Small intestine (tissue), 7 donors: Measurements from ENCODE around the gene MTF1. TPM values are rescaled to one million over a fixed set of nuclear protein-coding genes. Genes with fewer than 3 reads are reported as not detected.

Experiments
- DNase-seq, 2 donors: peaks; one replicate each; pipeline versions ENCODE4 v3.0.0 to v3.0.0-alpha.2; 2013
- FAIRE-seq: peaks from 2 replicates; lab custom pipeline; 2012; peaks lifted over from hg19 to GRCh38; lab: Jason Lieb, UNC
- H3K27ac ChIP-seq, 3 donors: one replicate each; pipeline ENCODE4 v1.5.1; 2013; ENCODE audit warnings: low read length in 2 of 3, mild to moderate bottlenecking in 2 of 3, control low read depth in 1 of 3, inconsistent platforms in 1 of 3, low read depth in 1 of 3, moderate library complexity in 1 of 3
- H3K27me3 ChIP-seq, 3 donors: one replicate each; pipeline ENCODE4 v1.6.1; 2013; ENCODE audit warnings: low read length in 3 of 3, inconsistent platforms in 1 of 3; ENCODE audit not compliant: control insufficient read depth in 3 of 3, insufficient read depth in 3 of 3
- H3K36me3 ChIP-seq, 3 donors: one replicate each; pipeline ENCODE4 v1.6.1; 2013; ENCODE audit warnings: low read length in 3 of 3, inconsistent platforms in 1 of 3, low read depth in 1 of 3, mild to moderate bottlenecking in 1 of 3, moderate library complexity in 1 of 3; ENCODE audit not compliant: control insufficient read depth in 3 of 3, insufficient read depth in 2 of 3
- H3K4me1 ChIP-seq, 3 donors: one replicate each; pipeline ENCODE4 v1.6.1; 2013; ENCODE audit warnings: low read length in 2 of 3, inconsistent platforms in 1 of 3, low read depth in 1 of 3, mild to moderate bottlenecking in 1 of 3, moderate library complexity in 1 of 3; ENCODE audit not compliant: control insufficient read depth in 3 of 3, insufficient read depth in 2 of 3
- H3K4me3 ChIP-seq, 3 donors: one replicate each; pipeline ENCODE4 v1.5.1; 2013; ENCODE audit warnings: low read length in 3 of 3, control low read depth in 1 of 3, inconsistent platforms in 1 of 3, low read depth in 1 of 3, mild to moderate bottlenecking in 1 of 3, moderate library complexity in 1 of 3
- H3K9me3 ChIP-seq, 2 donors: one replicate each; pipeline ENCODE4 v1.6.1; 2013; ENCODE audit warnings: low read depth in 1 of 2, low read length in 1 of 2; ENCODE audit not compliant: control insufficient read depth in 2 of 2, insufficient read depth in 1 of 2
- WGBS, 3 donors: extraction: QIAGEN DNeasy Blood & Tissue Kit; methylation state at CpG; one replicate each; pipeline ENCODE4 v1.1.7; 2013; 5-methylcytosine and 5-hydroxymethylcytosine counted together
- polyA plus RNA-seq, 4 donors: library from polyadenylated mRNA; stranded (reverse) in 3 of 4; unstranded in 1 of 4; fragments of 200-250 nt in 3 of 4; fragments of 120-200 nt in 1 of 4; gene quantifications; one replicate each; pipeline versions ENCODE4 v1.2.1 to v1.2.3, GENCODE V29; 2013
- donor health status: healthy with polysubstance abuse.
- donor health status: control.
- donor health status: control.
- donor health status: Bipolar disorder and iron deficiency.
- donor health status: healthy.

The MTF1 gene
- polyA plus RNA-seq, 4 donors: 1.6 to 5.7 (median 3.1) TPM

DNA sequence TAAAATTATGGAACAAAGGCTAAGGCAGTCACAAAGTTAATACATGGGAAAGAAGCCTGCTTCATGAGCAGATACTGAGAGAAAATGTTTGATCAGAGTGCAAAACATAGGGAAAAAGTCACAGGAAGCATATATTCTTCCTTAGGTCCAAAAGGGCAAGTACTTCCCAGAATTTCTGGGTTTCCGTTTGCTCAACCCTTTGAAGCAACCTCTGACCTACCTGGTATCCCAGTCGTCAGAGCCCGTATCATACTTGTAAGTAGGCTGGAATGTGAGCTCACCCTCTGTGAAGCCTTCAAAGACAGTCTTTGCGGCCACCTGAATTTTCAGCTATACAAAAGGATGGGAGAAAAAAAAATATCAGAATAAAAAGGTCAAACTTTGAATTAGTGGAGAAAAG, 20.5 kb upstream of the MTF1 start:
- Histone ChIP-seq H3K9me3 (no peaks in the 10 kb centered on the region), H3K27me3 (no peaks in the 10 kb centered on the region), H3K36me3 (peaks cover 20 to 40% (median 23%) of the 10 kb centered on the region in 3 donors), H3K27ac (peak overlapping the region in 1 of 3 donors; percentile 75), H3K4me3 (no peak overlapping the region), H3K4me1 (peaks cover 0 to 13% (median 0%) of the 10 kb centered on the region in 3 donors)
- no peak for FAIRE-seq
- peak in 1 of 2 donors; percentile 81 for DNase-seq
- WGBS, 3 donors: 81 to 84% (median 83%) methylated on average over 4 of the region's 4 CpGs

DNA sequence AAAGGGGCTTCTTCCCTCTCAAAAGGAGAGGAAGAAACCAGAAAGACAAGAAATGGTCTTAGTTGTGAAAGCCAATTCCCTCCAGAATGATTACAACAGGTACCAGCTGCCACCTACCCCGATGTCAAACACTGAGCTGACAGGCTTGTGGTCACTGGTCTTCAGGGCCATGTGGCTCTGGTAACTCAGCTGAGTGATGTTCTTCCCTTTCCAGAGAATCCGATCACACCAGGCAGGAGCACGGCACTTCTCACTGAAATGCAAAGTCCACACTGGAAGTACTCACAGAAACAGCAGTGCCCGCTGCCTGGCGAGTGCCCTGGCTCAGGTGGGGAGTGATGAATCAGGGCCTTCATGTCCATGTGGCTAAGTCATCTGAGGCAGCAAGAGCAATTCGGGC, 18.7 kb upstream of the MTF1 start:
- 76 to 86% (median 79%) methylated on average over 6 of the region's 6 CpGs for WGBS, 3 donors
- Histone ChIP-seq H3K36me3 (peaks cover 18 to 37% (median 24%) of the 10 kb centered on the region in 3 donors), H3K27me3 (no peaks in the 10 kb centered on the region), H3K9me3 (no peaks in the 10 kb centered on the region), H3K27ac (peak overlapping the region in 1 of 3 donors; percentile 66), H3K4me1 (peaks cover 0 to 13% (median 0%) of the 10 kb centered on the region in 3 donors), H3K4me3 (no peak overlapping the region)
- DNase-seq (peak in 1 of 2 donors; percentile 79), FAIRE-seq (no peak)

DNA sequence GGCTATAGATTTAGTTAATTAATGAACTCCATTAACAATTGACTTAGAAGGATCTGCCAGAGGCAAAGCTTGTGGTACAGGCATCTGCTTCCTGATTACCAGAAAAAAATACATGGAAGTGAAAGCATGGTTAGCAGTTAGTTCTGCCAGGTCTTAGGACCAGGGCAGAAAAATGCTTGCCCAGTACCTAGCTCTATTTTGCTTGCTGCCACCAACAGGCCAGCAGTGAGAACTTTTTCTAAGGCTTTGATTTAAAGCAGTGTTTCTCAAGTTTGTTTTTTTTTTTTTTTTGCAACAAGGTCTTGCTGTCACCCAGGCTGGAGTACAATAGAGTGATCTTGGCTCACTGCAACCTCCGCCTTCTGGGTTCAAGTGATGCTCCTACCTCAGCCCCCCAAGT, 16.4 kb upstream of the MTF1 start:
- FAIRE-seq: no peak
- no peak overlapping the region for H3K27ac ChIP-seq
- H3K4me1 ChIP-seq: peaks cover 0 to 13% (median 0%) of the 10 kb centered on the region in 3 donors
- H3K9me3 ChIP-seq: no peaks in the 10 kb centered on the region
- H3K4me3 ChIP-seq: no peak overlapping the region
- H3K36me3 ChIP-seq: peaks cover 18 to 32% (median 20%) of the 10 kb centered on the region in 3 donors
- H3K27me3 ChIP-seq: no peaks in the 10 kb centered on the region
- 88 to 100% (median 100%) methylated on average over 1 of the region's 1 CpG for WGBS, 3 donors
- peak in 1 of 2 donors; percentile 16 for DNase-seq

DNA sequence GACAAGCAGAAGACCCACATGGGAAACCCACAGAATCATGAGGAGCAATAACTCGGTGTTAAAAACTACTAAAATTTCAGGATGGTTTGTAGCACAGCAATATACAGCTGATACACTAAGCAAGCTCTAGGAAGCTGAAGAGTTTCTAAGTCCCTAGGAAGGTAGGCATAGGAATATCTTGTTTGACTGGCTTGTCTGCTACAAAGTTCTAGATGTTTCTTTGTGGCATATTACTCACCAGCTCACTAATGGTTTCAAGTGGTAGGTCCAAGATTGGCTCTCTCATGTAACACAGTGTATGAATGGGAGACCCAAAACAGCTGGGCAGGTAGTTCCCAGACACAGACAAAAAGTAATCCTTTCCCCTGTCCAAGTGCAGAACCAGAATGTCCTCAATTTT, 13.3 kb upstream of the MTF1 start:
- Histone ChIP-seq H3K4me1 (peaks cover 0 to 4% (median 0%) of the 10 kb centered on the region in 3 donors), H3K36me3 (peaks cover 17 to 43% (median 17%) of the 10 kb centered on the region in 3 donors), H3K4me3 (no peak overlapping the region), H3K27ac (no peak overlapping the region), H3K9me3 (no peaks in the 10 kb centered on the region), H3K27me3 (no peaks in the 10 kb centered on the region)
- FAIRE-seq: no peak
- WGBS, 3 donors: 98 to 100% (median 100%) methylated on average over 1 of the region's 1 CpG
- DNase-seq: no peak

DNA sequence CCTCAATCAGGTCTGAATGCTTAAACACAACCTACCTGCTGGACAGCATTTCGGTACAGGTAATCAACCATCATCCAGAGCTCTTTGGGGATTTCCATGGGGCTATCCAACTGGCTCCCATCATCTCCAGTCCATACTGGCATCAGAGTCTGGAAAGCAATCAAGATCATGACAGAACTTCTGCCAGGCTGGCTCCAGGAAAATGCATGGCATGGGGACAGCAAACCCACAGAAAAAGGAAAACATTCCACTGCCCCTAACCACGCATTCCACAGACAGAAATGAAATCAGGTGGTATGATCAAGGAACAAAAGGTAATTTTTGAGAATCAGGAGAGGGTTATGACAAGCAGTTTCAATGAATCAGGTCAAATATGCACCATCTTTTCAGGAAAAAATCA, 9.1 kb upstream of the MTF1 start:
- H3K4me1 ChIP-seq: no peaks in the 10 kb centered on the region
- DNase-seq: no peak
- peaks cover 9 to 38% (median 15%) of the 10 kb centered on the region in 3 donors for H3K36me3 ChIP-seq
- no peaks in the 10 kb centered on the region for H3K9me3 ChIP-seq
- no peak overlapping the region for H3K27ac ChIP-seq
- no peak overlapping the region for H3K4me3 ChIP-seq
- no peaks in the 10 kb centered on the region for H3K27me3 ChIP-seq
- FAIRE-seq: no peak
- 90 to 98% (median 94%) methylated on average over 2 of the region's 2 CpGs for WGBS, 3 donors

DNA sequence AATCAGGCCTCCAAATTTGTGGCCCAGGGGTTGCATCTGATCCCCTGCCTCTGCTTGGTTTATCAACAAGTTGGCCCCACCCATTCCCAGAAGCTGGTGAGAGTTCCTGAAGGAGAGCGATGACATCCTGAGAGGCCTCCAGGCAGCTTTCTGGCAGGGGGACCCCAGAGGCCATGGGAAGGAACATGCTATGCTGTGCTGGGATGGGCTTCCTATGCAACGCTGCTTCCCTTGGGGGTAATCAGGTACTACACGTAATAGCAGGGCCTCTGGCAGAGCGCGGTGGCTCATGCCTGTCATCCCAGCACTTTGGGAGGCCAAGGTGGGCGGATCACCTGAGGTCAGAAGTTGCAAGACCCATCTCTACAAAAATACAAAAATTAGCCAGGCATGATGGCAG, 8.4 kb upstream of the MTF1 start:
- no peaks in the 10 kb centered on the region for H3K27me3 ChIP-seq
- H3K4me1 ChIP-seq: peaks cover 0 to 2% (median 0%) of the 10 kb centered on the region in 3 donors
- peaks cover 6 to 41% (median 15%) of the 10 kb centered on the region in 3 donors for H3K36me3 ChIP-seq
- H3K27ac ChIP-seq: no peak overlapping the region
- 93 to 98% (median 97%) methylated on average over 6 of the region's 6 CpGs for WGBS, 3 donors
- FAIRE-seq (no peak), DNase-seq (no peak)
- no peak overlapping the region for H3K4me3 ChIP-seq
- H3K9me3 ChIP-seq: no peaks in the 10 kb centered on the region

DNA sequence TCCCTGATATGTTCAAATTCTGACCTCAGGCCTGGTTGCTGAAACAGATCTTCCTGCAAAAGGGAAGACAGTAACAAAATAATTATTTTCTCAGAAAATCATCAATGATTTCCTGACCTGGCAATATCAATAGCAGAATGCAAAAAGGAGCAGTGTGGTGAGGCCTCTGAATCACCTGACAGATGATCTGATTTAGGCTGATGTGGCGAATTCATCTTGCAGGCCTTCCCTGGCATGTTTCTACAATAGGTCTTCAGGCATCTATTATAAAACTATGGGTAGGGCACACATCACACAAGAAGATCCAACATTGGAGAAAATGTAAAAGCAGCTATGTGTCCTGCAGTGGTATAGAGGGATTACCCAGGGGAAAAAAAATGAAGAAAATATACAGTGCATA, 7.1 kb upstream of the MTF1 start:
- H3K4me1 ChIP-seq: peaks cover 0 to 8% (median 0%) of the 10 kb centered on the region in 3 donors
- WGBS, 3 donors: 98 to 100% (median 100%) methylated on average over 1 of the region's 1 CpG

DNA sequence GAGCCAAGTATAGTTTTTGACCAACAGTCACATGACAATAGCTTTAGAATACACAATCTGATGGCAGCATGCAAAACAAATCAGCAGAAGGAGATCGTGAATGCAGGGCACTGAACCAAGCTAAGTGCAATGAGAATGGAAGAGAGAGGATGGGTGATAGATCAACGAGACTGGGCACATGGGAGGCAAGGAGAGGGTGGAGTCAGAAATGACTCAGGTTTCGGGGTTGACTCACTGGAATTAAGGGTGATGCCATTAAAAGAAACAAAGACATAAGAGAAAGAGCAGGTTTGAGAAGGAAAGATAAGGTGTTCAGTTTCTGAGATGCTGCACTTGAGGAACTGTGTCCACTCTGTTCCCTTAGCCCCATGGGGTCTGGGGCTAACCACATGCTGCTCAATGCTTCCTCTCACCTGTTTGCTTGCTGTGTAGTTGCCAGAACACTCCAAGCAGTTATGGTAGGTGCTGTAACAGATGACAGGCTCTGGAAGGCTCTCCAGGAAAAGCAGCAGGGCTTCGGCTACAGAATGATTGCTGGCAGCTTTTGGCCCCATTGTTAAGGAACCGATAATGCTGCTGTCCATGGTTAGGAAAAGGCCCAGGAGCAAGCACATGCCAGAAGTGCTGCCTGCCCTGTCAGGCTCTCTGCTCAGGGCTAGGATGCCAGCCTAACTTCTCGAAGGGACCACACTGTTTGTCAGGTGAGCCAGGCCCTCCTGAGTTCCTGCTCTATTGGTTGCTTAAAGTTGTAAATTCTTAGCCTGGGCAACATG, 6.1 kb upstream of the MTF1 start:
- FAIRE-seq (no peak), DNase-seq (no peak)
- Histone ChIP-seq H3K4me3 (no peak overlapping the region), H3K27ac (no peak overlapping the region), H3K9me3 (no peaks in the 10 kb centered on the region), H3K36me3 (peaks cover 5 to 46% (median 11%) of the 10 kb centered on the region in 3 donors), H3K27me3 (no peaks in the 10 kb centered on the region), H3K4me1 (peaks cover 0 to 8% (median 0%) of the 10 kb centered on the region in 3 donors)
- 85 to 88% (median 86%) methylated on average over 6 of the region's 6 CpGs for WGBS, 3 donors

More for the DNA sequence above, 7.1 kb upstream of the MTF1 start:
- no peak for DNase-seq
- FAIRE-seq: no peak
- H3K27ac ChIP-seq: no peak overlapping the region
- H3K4me3 ChIP-seq: no peak overlapping the region
- H3K9me3 ChIP-seq: no peaks in the 10 kb centered on the region
- H3K27me3 ChIP-seq: no peaks in the 10 kb centered on the region
- peaks cover 5 to 42% (median 11%) of the 10 kb centered on the region in 3 donors for H3K36me3 ChIP-seq
